Measurements from ENCODE around the gene NACC2. TPM values are rescaled to one million over a fixed set of nuclear protein-coding genes. Genes with fewer than 3 reads are reported as not detected.

The NACC2 gene
- total RNA-seq, 1 donor from 2014 or later: 9.6 TPM

GRCh38 chr9:136051453-136051836 is 43.6 kb downstream of the NACC2 start:
- DNase-seq (ENCODE audit: low spot score): no peak
- Mint-ChIP-seq H3K4me3 (ENCODE audit: unreplicated experiment) (no peak overlapping the region), H3K27me3 (ENCODE audit: unreplicated experiment) (peaks cover 3% of the 10 kb centered on the region), H3K9me3 (ENCODE audit: unreplicated experiment) (no peaks in the 10 kb centered on the region), H3K36me3 (ENCODE audit: low read depth, unreplicated experiment) (peaks cover 3% of the 10 kb centered on the region), H3K4me1 (ENCODE audit: unreplicated experiment) (peaks cover 2% of the 10 kb centered on the region), H3K27ac (ENCODE audit: unreplicated experiment) (no peak overlapping the region)
- no peak for TF ChIP-seq CTCF (IDR thresholded peaks at IDR 0.05; ENCODE audit: unreplicated experiment)

- Mint-ChIP-seq H3K4me3 (ENCODE audit: unreplicated experiment) (no peak overlapping the region), H3K36me3 (ENCODE audit: low read depth, unreplicated experiment) (peaks cover 3% of the 10 kb centered on the region), H3K27ac (ENCODE audit: unreplicated experiment) (no peak overlapping the region), H3K27me3 (ENCODE audit: unreplicated experiment) (peaks cover 3% of the 10 kb centered on the region), H3K9me3 (ENCODE audit: unreplicated experiment) (no peaks in the 10 kb centered on the region), H3K4me1 (ENCODE audit: unreplicated experiment) (peaks cover 2% of the 10 kb centered on the region)
- no peak for DNase-seq (ENCODE audit: low spot score)
- no peak for TF ChIP-seq CTCF (IDR thresholded peaks at IDR 0.05; ENCODE audit: unreplicated experiment)
These were observed 44.2 kb downstream of the NACC2 start for GRCh38 chr9:136050701-136051452.

- peaks cover 3% of the 10 kb centered on the region for H3K27me3 Mint-ChIP-seq (ENCODE audit: unreplicated experiment)
- no peaks in the 10 kb centered on the region for H3K9me3 Mint-ChIP-seq (ENCODE audit: unreplicated experiment)
- H3K4me1 Mint-ChIP-seq (ENCODE audit: unreplicated experiment): peaks cover 2% of the 10 kb centered on the region
- H3K4me3 Mint-ChIP-seq (ENCODE audit: unreplicated experiment): no peak overlapping the region
- peaks cover 3% of the 10 kb centered on the region for H3K36me3 Mint-ChIP-seq (ENCODE audit: low read depth, unreplicated experiment)
- no peak overlapping the region for H3K27ac Mint-ChIP-seq (ENCODE audit: unreplicated experiment)
- no peak for DNase-seq (ENCODE audit: low spot score)
- TF ChIP-seq CTCF (IDR thresholded peaks at IDR 0.05; ENCODE audit: unreplicated experiment): no peak
These were observed 44.8 kb downstream of the NACC2 start for GRCh38 chr9:136050266-136050700.

- Mint-ChIP-seq H3K27me3 (ENCODE audit: unreplicated experiment) (peaks cover 3% of the 10 kb centered on the region), H3K4me3 (ENCODE audit: unreplicated experiment) (no peak overlapping the region), H3K9me3 (ENCODE audit: unreplicated experiment) (no peaks in the 10 kb centered on the region), H3K36me3 (ENCODE audit: low read depth, unreplicated experiment) (peaks cover 3% of the 10 kb centered on the region), H3K4me1 (ENCODE audit: unreplicated experiment) (peaks cover 2% of the 10 kb centered on the region), H3K27ac (ENCODE audit: unreplicated experiment) (no peak overlapping the region)
- DNase-seq (ENCODE audit: low spot score): no peak
- TF ChIP-seq CTCF (IDR thresholded peaks at IDR 0.05; ENCODE audit: unreplicated experiment): no peak
These were observed 45.4 kb downstream of the NACC2 start for GRCh38 chr9:136049491-136050265.

All from endothelial cell (in vitro differentiated cells).